A549 (cell line): ENCODE results near the gene ZMIZ2. TPM values are rescaled to one million over a fixed set of nuclear protein-coding genes. Genes with fewer than 3 reads are reported as not detected.
"Not testable (repeated sequence)": the region's sequence is repeated elsewhere in the genome, so short reads cannot be mapped to it uniquely, and the experiment has no call there.

Experiments
- ATAC-seq, 2 experiments: fragments of 200-7000 bp in 1 of 2; fragments of >200 bp in 1 of 2; cut with Nextera tagmentation in 1 of 2; cut with Tn5 transposase in 1 of 2; 3 replicates each; pipeline versions ENCODE4 v1.8.0 to v1.9.1; 2018 to 2020; ENCODE audit warnings: mild to moderate bottlenecking in 1 of 2, moderate library complexity in 1 of 2
- CTCF ChIA-PET: fragments of 300-600 bp; sonication (Branson Sonifier 250); formaldehyde crosslinking; extraction: SDS; loops from one replicate; lab custom pipeline; 2021; ENCODE audit warnings: antibody characterized with exemption, inconsistent platforms; lab: Yijun Ruan, JAX
- POLR2A ChIA-PET: fragments of 350-600 bp; formaldehyde crosslinking; extraction: SDS; loops from one replicate; lab custom pipeline; 2021; ENCODE audit warnings: antibody characterized with exemption, inconsistent platforms; lab: Yijun Ruan, JAX
- DNase-seq, 2 experiments: peaks; one replicate each; pipeline versions ENCODE4 v3.0.0 to v3.0.0-alpha.2; 2011 to 2016; ENCODE audit warnings: low read depth in 1 of 2, low spot score in 1 of 2
- FAIRE-seq: peaks from 2 replicates; lab custom pipeline; 2011; peaks lifted over from hg19 to GRCh38; lab: Jason Lieb, UNC
- H3K27ac ChIP-seq, 2 experiments: fragments of >200 bp; sonication (Bioruptor Twin); formaldehyde crosslinking; 3 replicates each; pipeline ENCODE4 v1.5.1; 2016 to 2017
- H3K4me1 ChIP-seq: fragments of >200 bp; sonication (Bioruptor Twin); formaldehyde crosslinking; 3 replicates; pipeline ENCODE4 v1.6.1; 2016
- H3K4me2 ChIP-seq: fragments of >200 bp; sonication (Bioruptor Twin); formaldehyde crosslinking; 3 replicates; pipeline ENCODE4 v1.6.1; 2016
- H3K4me3 ChIP-seq: fragments of >200 bp; sonication (Bioruptor Twin); formaldehyde crosslinking; 3 replicates; pipeline ENCODE4 v1.5.1; 2016
- H3K9me3 ChIP-seq: fragments of >200 bp; sonication (Bioruptor Twin); formaldehyde crosslinking; 3 replicates; pipeline ENCODE4 v1.6.1; 2016
- CBX8 ChIP-seq: fragments of 200-600 bp; sonication (generic); IDR thresholded peaks from 2 replicates; pipeline ENCODE4 v1.6.1; 2016
- CEBPB ChIP-seq, 2 experiments: fragments of >200 bp in 1 of 2; sonication (Bioruptor Twin) in 1 of 2; formaldehyde crosslinking in 1 of 2; IDR thresholded peaks; 2 replicates each; pipeline ENCODE4 v1.6.1; 2012 to 2016
- CHD2 ChIP-seq: fragments of 150-350 bp; IDR thresholded peaks from 2 replicates; pipeline ENCODE4 v1.6.1; 2014; ENCODE audit warnings: low read length; ENCODE audit not compliant: partially characterized antibody
- ESRRA ChIP-seq: fragments of 150-350 bp; IDR thresholded peaks from 2 replicates; pipeline ENCODE4 v1.6.1; 2014; ENCODE audit warnings: mild to moderate bottlenecking, low read length, borderline replicate concordance
- FOSL2 ChIP-seq, 2 experiments: fragments of 450-650 bp in 1 of 2; fragments of >200 bp in 1 of 2; sonication (Bioruptor Twin) in 1 of 2; formaldehyde crosslinking; IDR thresholded peaks; 2 replicates each; pipeline versions ENCODE4 v1.5.0 to v1.6.1; 2016 to 2020; ENCODE audit warnings: mild to moderate bottlenecking in 1 of 2, moderate library complexity in 1 of 2
- FOXS1 ChIP-seq: fragments of 250-450 bp; sonication (Bioruptor Pico); IDR thresholded peaks from 2 replicates; pipeline ENCODE4 v1.5.0; 2020; ENCODE audit warnings: mild to moderate bottlenecking, moderate library complexity
- GATA3 ChIP-seq: IDR thresholded peaks from 2 replicates; pipeline ENCODE4 v1.6.1; 2012; ENCODE audit warnings: borderline replicate concordance
- HEYL ChIP-seq: fragments of 250-450 bp; sonication (Bioruptor Pico); IDR thresholded peaks from 2 replicates; pipeline ENCODE4 v1.8.0; 2021; ENCODE audit warnings: mild to moderate bottlenecking, moderate library complexity
- HOXB13 ChIP-seq: fragments of 250-450 bp; sonication (Bioruptor Pico); IDR thresholded peaks from 2 replicates; pipeline ENCODE4 v1.5.0; 2020; ENCODE audit warnings: low read depth, mild to moderate bottlenecking, moderate library complexity
- HOXB5 ChIP-seq: fragments of 250-450 bp; sonication (Bioruptor Pico); IDR thresholded peaks from 2 replicates; pipeline ENCODE4 v1.5.0; 2020; ENCODE audit warnings: mild to moderate bottlenecking, moderate library complexity
- JUN ChIP-seq, 2 experiments: fragments of >200 bp; sonication (Bioruptor Twin); formaldehyde crosslinking; IDR thresholded peaks; 2 replicates in 1 of 2; 3 replicates in 1 of 2; pipeline ENCODE4 v1.6.1; 2016 to 2017
- JUNB ChIP-seq: fragments of >200 bp; sonication (Bioruptor Twin); formaldehyde crosslinking; IDR thresholded peaks from 2 replicates; pipeline ENCODE4 v1.6.1; 2016
- KDM1A ChIP-seq: fragments of 200-600 bp; sonication (generic); IDR thresholded peaks from 2 replicates; pipeline ENCODE4 v1.6.1; 2016; ENCODE audit warnings: low read depth, mild to moderate bottlenecking
- KDM5A ChIP-seq: fragments of 200-600 bp; sonication (generic); IDR thresholded peaks from 2 replicates; pipeline ENCODE4 v1.6.1; 2016; ENCODE audit warnings: antibody characterized with exemption, mild to moderate bottlenecking
- MAZ ChIP-seq: fragments of 150-350 bp; IDR thresholded peaks from 2 replicates; pipeline ENCODE4 v1.6.1; 2014; ENCODE audit warnings: antibody characterized with exemption, low read depth, low read length, borderline replicate concordance
- MYC ChIP-seq: IDR thresholded peaks from 2 replicates; pipeline ENCODE4 v1.6.1; 2012; ENCODE audit warnings: mild to moderate bottlenecking, inconsistent platforms, low read length, improper control_type of control experiment, borderline replicate concordance
- NFE2L2 ChIP-seq: fragments of 150-350 bp; conservative IDR thresholded peaks from 2 replicates; pipeline ENCODE4 v1.6.1; 2014; ENCODE audit warnings: low read length
- NPAS2 ChIP-seq: fragments of 250-450 bp; sonication (Bioruptor Pico); IDR thresholded peaks from 2 replicates; pipeline ENCODE4 v1.8.0; 2022; ENCODE audit warnings: mild to moderate bottlenecking, moderate library complexity, borderline replicate concordance
- NR3C1 ChIP-seq: fragments of >200 bp; sonication (Bioruptor Twin); formaldehyde crosslinking; IDR thresholded peaks from 3 replicates; pipeline ENCODE4 v1.6.1; 2017
- PHF8 ChIP-seq: fragments of 200-600 bp; sonication (generic); IDR thresholded peaks from 2 replicates; pipeline ENCODE4 v1.6.1; 2016; ENCODE audit warnings: low read depth, mild to moderate bottlenecking, antibody characterized with exemption, moderate library complexity, borderline replicate concordance
- POLR2A ChIP-seq: IDR thresholded peaks from 2 replicates; pipeline ENCODE4 v1.6.1; 2012; ENCODE audit warnings: mild to moderate bottlenecking, low read length
- POLR2AphosphoS2 ChIP-seq: conservative IDR thresholded peaks from 2 replicates; pipeline ENCODE4 v1.6.1; 2012; ENCODE audit warnings: low read length, improper control_type of control experiment, inconsistent platforms
- RAD21 ChIP-seq, 2 experiments: fragments of >200 bp in 1 of 2; sonication (Bioruptor Twin) in 1 of 2; formaldehyde crosslinking in 1 of 2; IDR thresholded peaks in 1 of 2; conservative IDR thresholded peaks in 1 of 2; 2 replicates in 1 of 2; 3 replicates in 1 of 2; pipeline ENCODE4 v1.6.1; 2012 to 2018; ENCODE audit warnings: inconsistent platforms in 1 of 2
- RARB ChIP-seq: fragments of 250-450 bp; sonication (Bioruptor Pico); IDR thresholded peaks from 2 replicates; pipeline ENCODE4 v1.8.0; 2021; ENCODE audit warnings: mild to moderate bottlenecking, moderate library complexity
- RCOR1 ChIP-seq: fragments of 150-350 bp; IDR thresholded peaks from 2 replicates; pipeline ENCODE4 v1.6.1; 2014; ENCODE audit warnings: antibody characterized with exemption, low read length, low read depth
- RFX5 ChIP-seq: fragments of 450-650 bp; IDR thresholded peaks from 2 replicates; pipeline ENCODE4 v1.7.1; 2014; ENCODE audit warnings: antibody characterized with exemption, mild to moderate bottlenecking, moderate library complexity
- SMC3 ChIP-seq: fragments of >200 bp; sonication (Bioruptor Twin); formaldehyde crosslinking; IDR thresholded peaks from 3 replicates; pipeline ENCODE4 v1.6.1; 2018; ENCODE audit warnings: inconsistent platforms
- SREBF2 ChIP-seq: fragments of 450-650 bp; IDR thresholded peaks from 2 replicates; pipeline ENCODE4 v1.6.1; 2014; ENCODE audit warnings: mild to moderate bottlenecking, moderate library complexity
- TP53 ChIP-seq: fragments of 250-450 bp; sonication (Bioruptor Pico); IDR thresholded peaks from 2 replicates; pipeline ENCODE4 v1.5.0; 2021; ENCODE audit warnings: mild to moderate bottlenecking, moderate library complexity
- ZC3H11A ChIP-seq: fragments of 450-650 bp; IDR thresholded peaks from 2 replicates; pipeline ENCODE4 v1.6.1; 2014; ENCODE audit warnings: antibody characterized with exemption, mild to moderate bottlenecking
- WGBS: methylation state at CpG from one replicate; pipeline ENCODE4 v1.1.6; 2017; ENCODE audit errors: missing lambda C conversion rate; 5-methylcytosine and 5-hydroxymethylcytosine counted together
- polyA plus RNA-seq, 4 experiments: library from polyadenylated mRNA; depleted of rRNA in 3 of 4; stranded (reverse); fragments of >200 nt; fragmentation: RNase III in 1 of 4; extraction: RNeasy Plus Mini Kit Qiagen cat#74134 plus additional on column Dnase treatment in 1 of 4; gene quantifications; 2 replicates in 3 of 4; 3 replicates in 1 of 4; pipeline ENCODE4 v1.2.3, GENCODE V29; 2011 to 2017
- TF ChIP-seq, protein P1 (sequence below): IDR thresholded peaks from 2 replicates; pipeline ENCODE4 v1.6.1; 2012; ENCODE audit warnings: low read depth, borderline replicate concordance
- TF ChIP-seq, protein P2 (sequence below): fragments of >200 bp; sonication (Bioruptor Twin); formaldehyde crosslinking; IDR thresholded peaks from 3 replicates; pipeline ENCODE4 v1.5.1; 2016
- TF ChIP-seq, protein P3 (sequence below): fragments of >200 bp; sonication (Bioruptor Twin); formaldehyde crosslinking; IDR thresholded peaks from 2 replicates; pipeline ENCODE4 v1.6.1; 2016

Gene ZMIZ2
- polyA plus RNA-seq, 2 of the 4 experiments (the other 2 are of a cell fraction), result 4.3 to 21.7 TPM

DNA sequence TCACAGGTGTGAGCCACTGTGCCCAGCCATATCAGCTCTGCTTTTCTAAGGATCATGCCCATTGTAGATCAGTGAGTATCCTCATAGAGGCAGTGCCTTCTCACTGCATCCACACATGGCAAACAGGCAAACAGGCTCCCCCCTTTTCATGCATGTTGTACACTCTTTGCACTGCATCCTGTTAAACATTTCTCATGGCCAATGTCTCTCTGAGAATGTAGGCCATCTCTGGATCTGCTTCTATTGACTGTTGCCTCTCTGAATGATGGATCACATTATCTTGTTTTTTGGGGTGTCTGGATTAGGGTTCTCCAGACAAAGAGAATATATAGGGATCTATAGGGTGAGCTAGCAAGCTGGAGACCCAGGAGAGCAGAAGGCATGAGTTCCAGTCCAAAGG is 34.8 kb downstream of the ZMIZ2 start:
- POLR2A ChIA-PET, result interaction anchor here (0.6 kb wide), 1 partner anchor 90 kb away, joined by 3 read pairs; no protein-coding TSS in a partner anchor
- no peak for TF ChIP-seq MAZ
- no peak for TF ChIP-seq JUN (IDR thresholded peaks at IDR 0.05)
- no peak for TF ChIP-seq SMC3
- no peak for TF ChIP-seq TP53 (CRISPR knock-in tag)
- no peak for TF ChIP-seq GATA3
- no peak for TF ChIP-seq NR3C1
- no peak for TF ChIP-seq JUNB
- no peak for TF ChIP-seq POLR2A
- TF ChIP-seq, protein P1, sequence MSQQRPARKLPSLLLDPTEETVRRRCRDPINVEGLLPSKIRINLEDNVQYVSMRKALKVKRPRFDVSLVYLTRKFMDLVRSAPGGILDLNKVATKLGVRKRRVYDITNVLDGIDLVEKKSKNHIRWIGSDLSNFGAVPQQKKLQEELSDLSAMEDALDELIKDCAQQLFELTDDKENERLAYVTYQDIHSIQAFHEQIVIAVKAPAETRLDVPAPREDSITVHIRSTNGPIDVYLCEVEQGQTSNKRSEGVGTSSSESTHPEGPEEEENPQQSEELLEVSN, result no peak
- no peak for TF ChIP-seq RAD21 (conservative IDR thresholded peaks at IDR 0.05 in 1 of 2, IDR thresholded peaks at IDR 0.05 in 1 of 2)
- TF ChIP-seq HOXB13 (CRISPR knock-in tag), result no peak
- TF ChIP-seq HEYL, result no peak
- TF ChIP-seq NFE2L2, result no peak
- TF ChIP-seq RCOR1, result no peak
- TF ChIP-seq ZC3H11A, result no peak
- no peak for TF ChIP-seq FOSL2 (IDR thresholded peaks at IDR 0.05)
- TF ChIP-seq FOSL2 (CRISPR knock-in tag; IDR thresholded peaks at IDR 0.05), result no peak
- TF ChIP-seq KDM5A, result no peak
- TF ChIP-seq RARB (CRISPR knock-in tag), result no peak
- TF ChIP-seq CEBPB (IDR thresholded peaks at IDR 0.05), result no peak
- TF ChIP-seq POLR2AphosphoS2, result no peak

DNA sequence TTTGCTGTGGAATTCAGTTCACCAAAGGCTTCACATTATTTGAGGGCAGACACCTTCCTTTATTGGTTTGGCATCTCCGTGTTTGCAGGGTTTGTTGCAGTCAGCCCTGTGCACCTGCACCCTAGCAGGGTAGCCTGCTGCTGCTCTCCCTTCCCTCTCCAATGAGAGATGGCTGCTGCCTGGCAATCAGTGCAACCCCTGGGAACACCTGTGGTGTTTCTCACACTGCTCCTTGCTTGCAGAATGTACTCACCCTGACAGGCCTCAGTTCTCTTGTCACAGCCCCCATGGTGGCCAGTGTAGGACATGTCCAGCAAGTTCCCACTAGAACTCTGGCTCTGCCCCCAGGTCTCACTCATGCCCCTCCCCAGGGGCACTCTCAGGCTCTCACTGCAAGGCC is 35.7 kb downstream of the ZMIZ2 start:
- POLR2A ChIA-PET, result no interaction called here
- CTCF ChIA-PET, result no interaction called here
- 20% methylated on average over 1 of the region's 1 CpG for WGBS
- Histone ChIP-seq H3K9me3 (peaks cover 23% of the 10 kb centered on the region), H3K4me3 (no peak overlapping the region), H3K27ac (no peak overlapping the region), H3K4me1 (no peaks in the 10 kb centered on the region), H3K4me2 (no peak overlapping the region)
- FAIRE-seq (no peak), ATAC-seq (no peak), DNase-seq (no peak)
- TF ChIP-seq MAZ (no peak), FOXS1 (CRISPR knock-in tag) (no peak), ESRRA (no peak), GATA3 (no peak), MYC (no peak), KDM1A (no peak), JUN (IDR thresholded peaks at IDR 0.05) (no peak), PHF8 (no peak), NPAS2 (CRISPR knock-in tag) (no peak), RFX5 (no peak), FOSL2 (IDR thresholded peaks at IDR 0.05) (no peak), FOSL2 (CRISPR knock-in tag; IDR thresholded peaks at IDR 0.05) (no peak), SMC3 (no peak), HOXB5 (CRISPR knock-in tag) (no peak), RCOR1 (no peak), CHD2 (no peak), CBX8 (no peak), SREBF2 (no peak)
- TF ChIP-seq, protein P2, sequence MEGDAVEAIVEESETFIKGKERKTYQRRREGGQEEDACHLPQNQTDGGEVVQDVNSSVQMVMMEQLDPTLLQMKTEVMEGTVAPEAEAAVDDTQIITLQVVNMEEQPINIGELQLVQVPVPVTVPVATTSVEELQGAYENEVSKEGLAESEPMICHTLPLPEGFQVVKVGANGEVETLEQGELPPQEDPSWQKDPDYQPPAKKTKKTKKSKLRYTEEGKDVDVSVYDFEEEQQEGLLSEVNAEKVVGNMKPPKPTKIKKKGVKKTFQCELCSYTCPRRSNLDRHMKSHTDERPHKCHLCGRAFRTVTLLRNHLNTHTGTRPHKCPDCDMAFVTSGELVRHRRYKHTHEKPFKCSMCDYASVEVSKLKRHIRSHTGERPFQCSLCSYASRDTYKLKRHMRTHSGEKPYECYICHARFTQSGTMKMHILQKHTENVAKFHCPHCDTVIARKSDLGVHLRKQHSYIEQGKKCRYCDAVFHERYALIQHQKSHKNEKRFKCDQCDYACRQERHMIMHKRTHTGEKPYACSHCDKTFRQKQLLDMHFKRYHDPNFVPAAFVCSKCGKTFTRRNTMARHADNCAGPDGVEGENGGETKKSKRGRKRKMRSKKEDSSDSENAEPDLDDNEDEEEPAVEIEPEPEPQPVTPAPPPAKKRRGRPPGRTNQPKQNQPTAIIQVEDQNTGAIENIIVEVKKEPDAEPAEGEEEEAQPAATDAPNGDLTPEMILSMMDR, result no peak
- TF ChIP-seq, protein P1, result no peak
- TF ChIP-seq, protein P3, sequence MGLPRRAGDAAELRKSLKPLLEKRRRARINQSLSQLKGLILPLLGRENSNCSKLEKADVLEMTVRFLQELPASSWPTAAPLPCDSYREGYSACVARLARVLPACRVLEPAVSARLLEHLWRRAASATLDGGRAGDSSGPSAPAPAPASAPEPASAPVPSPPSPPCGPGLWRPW, result no peak

More for the DNA sequence above, 34.8 kb downstream of the ZMIZ2 start:
- DNase-seq (no peak), ATAC-seq (no peak), FAIRE-seq (no peak)
- no peaks in the 10 kb centered on the region for H3K4me1 ChIP-seq
- CTCF ChIA-PET, result interaction anchor here (1.8 kb wide), 1 partner anchor 10 kb away, joined by 7 read pairs; no protein-coding TSS in a partner anchor
- no peak overlapping the region for H3K27ac ChIP-seq
- no peak overlapping the region for H3K4me2 ChIP-seq
- H3K4me3 ChIP-seq, result no peak overlapping the region
- H3K9me3 ChIP-seq, result peaks cover 23% of the 10 kb centered on the region

DNA sequence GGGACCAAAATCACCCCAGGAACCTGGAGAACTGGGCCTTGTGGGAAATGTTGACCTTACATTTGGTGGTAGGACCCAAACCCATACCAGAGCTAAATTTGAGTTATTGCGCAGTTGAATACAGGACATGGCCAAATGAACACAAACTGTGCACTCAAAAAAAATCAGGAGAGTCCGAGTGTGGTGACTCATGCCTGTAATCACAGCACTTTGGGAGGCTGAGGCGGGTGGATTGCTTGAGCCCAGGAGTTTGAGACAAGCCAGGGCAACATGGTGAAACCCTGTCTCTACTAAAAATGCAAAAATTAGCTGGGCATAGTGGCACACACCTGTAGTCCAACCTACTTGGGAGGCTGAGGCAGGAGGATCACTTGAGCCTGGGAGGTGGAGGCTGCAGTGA is 36.6 kb downstream of the ZMIZ2 start:
- H3K4me2 ChIP-seq, ATAC-seq, POLR2A ChIA-PET, DNase-seq, H3K4me1 ChIP-seq, H3K4me3 ChIP-seq, H3K27ac ChIP-seq, FAIRE-seq: not testable (repeated sequence)
- peaks cover 23% of the 10 kb centered on the region for H3K9me3 ChIP-seq
- 85% methylated on average over 3 of the region's 3 CpGs for WGBS
- CTCF ChIA-PET, result interaction anchor here (0.8 kb wide), 1 partner anchor 9 kb away, joined by 3 read pairs; no protein-coding TSS in a partner anchor
